ENCODE data around the gene COBLL1. TPM values are rescaled to one million over a fixed set of nuclear protein-coding genes. Genes with fewer than 3 reads are reported as not detected.

The COBLL1 gene, protein sequence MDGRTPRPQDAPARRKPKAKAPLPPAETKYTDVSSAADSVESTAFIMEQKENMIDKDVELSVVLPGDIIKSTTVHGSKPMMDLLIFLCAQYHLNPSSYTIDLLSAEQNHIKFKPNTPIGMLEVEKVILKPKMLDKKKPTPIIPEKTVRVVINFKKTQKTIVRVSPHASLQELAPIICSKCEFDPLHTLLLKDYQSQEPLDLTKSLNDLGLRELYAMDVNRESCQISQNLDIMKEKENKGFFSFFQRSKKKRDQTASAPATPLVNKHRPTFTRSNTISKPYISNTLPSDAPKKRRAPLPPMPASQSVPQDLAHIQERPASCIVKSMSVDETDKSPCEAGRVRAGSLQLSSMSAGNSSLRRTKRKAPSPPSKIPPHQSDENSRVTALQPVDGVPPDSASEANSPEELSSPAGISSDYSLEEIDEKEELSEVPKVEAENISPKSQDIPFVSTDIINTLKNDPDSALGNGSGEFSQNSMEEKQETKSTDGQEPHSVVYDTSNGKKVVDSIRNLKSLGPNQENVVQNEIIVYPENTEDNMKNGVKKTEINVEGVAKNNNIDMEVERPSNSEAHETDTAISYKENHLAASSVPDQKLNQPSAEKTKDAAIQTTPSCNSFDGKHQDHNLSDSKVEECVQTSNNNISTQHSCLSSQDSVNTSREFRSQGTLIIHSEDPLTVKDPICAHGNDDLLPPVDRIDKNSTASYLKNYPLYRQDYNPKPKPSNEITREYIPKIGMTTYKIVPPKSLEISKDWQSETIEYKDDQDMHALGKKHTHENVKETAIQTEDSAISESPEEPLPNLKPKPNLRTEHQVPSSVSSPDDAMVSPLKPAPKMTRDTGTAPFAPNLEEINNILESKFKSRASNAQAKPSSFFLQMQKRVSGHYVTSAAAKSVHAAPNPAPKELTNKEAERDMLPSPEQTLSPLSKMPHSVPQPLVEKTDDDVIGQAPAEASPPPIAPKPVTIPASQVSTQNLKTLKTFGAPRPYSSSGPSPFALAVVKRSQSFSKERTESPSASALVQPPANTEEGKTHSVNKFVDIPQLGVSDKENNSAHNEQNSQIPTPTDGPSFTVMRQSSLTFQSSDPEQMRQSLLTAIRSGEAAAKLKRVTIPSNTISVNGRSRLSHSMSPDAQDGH
- total RNA-seq (ENCODE audit: low replicate concordance): 1.0 and 4.3 TPM in 2 replicates

DNA sequence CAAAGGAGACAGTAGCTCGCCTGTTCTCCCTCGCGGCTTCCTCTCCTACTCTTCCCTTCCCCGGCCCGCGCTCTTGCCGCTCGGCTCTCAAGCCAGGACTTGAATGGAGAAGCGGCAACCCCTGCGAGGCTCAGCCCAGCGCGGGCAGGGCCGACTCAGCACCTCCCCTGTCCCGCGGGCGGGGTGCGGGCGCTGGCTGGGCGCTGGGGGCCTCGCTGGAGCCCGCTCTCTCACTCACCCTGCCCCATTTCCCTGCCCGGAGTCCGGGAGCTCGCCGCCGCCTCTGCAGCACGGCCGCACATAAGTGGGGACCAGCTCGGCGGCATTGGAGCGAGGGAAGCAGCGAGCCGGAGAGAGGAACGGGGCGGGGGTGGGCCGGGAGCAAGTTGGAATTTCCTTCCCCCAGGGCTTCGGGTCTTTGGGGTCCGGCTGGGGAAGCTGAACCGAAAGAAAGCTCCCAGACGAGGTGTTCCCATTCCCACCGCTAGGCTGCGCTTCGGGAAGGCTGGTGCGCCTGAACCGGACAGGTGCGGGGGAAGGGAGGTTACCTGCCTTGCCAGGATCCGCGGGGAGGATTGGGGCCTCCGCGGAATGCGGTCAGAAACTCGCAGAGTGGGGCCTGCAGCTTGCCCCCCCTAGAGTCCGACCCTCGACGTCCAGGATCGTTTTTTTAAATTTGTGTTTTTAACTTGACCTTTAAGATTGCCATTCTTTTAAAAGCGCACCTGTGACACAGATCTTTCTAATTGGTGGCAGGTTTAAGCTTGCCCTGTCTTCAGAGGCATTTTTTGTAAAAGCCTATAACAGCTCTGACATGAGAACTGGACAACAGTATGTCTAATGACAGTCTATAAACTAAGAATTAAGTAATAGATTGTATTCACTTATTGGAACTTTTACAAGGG, at the start of gene COBLL1:
Gene COBLL1 (minus strand): TSS at position 105 of the 905 bp plus-strand sequence. CDS start 627 bp downstream, outside the sequence.
- peaks cover 6% of the 10 kb centered on the region for H3K4me1 ChIP-seq
- H3K4me3 ChIP-seq: peak within 1 kb of the TSS; percentile 91
- Mint-ChIP-seq H3K27ac (no peak within 1 kb of the TSS), H3K4me3 (peak within 1 kb of the TSS; percentile 90), H3K36me3 (no peaks in the 10 kb centered on the region), H3K27me3 (ENCODE audit: insufficient read depth, low read depth) (peaks cover 9% of the 10 kb centered on the region), H3K9me3 (no peaks in the 10 kb centered on the region), H3K4me1 (peaks cover 12% of the 10 kb centered on the region)
- no peaks in the 10 kb centered on the region for H3K79me2 ChIP-seq (ENCODE audit: low read depth)
- peak within 1 kb of the TSS; percentile 35 for H3K27ac ChIP-seq
- H3K27me3 ChIP-seq: peaks cover 40% of the 10 kb centered on the region
- peak within 1 kb of the TSS; percentile 99 for H3K4me2 ChIP-seq
- peak; percentile 89 for DNase-seq (ENCODE audit: low spot score)
- peaks cover 10% of the 10 kb centered on the region for H3F3A ChIP-seq (ENCODE audit: low read depth)
- no peaks in the 10 kb centered on the region for H3K9me3 ChIP-seq (ENCODE audit: low read depth)
- H3K9ac ChIP-seq: no peak within 1 kb of the TSS
- H2AFZ ChIP-seq (replicated peaks): peak within 1 kb of the TSS; percentile 98
- no peaks in the 10 kb centered on the region for H4K20me1 ChIP-seq (ENCODE audit: low read depth)
- no peaks in the 10 kb centered on the region for H3K36me3 ChIP-seq
- TF ChIP-seq EZH2phosphoT487 (IDR thresholded peaks at IDR 0.05) (no peak), CTCF (IDR thresholded peaks at IDR 0.05) (peak; percentile 77)

GRCh38 chr2:164890544-164890943, 48.9 kb upstream of the COBLL1 start:
- H3K27ac ChIP-seq: no peak overlapping the region
- Mint-ChIP-seq H3K27me3 (ENCODE audit: insufficient read depth, low read depth) (no peaks in the 10 kb centered on the region), H3K27ac (no peak overlapping the region), H3K4me3 (no peak overlapping the region), H3K4me1 (no peaks in the 10 kb centered on the region), H3K36me3 (no peaks in the 10 kb centered on the region), H3K9me3 (no peaks in the 10 kb centered on the region)
- TF ChIP-seq EZH2phosphoT487 (IDR thresholded peaks at IDR 0.05): no peak
- TF ChIP-seq EZH2 (IDR thresholded peaks at IDR 0.05): no peak
- TF ChIP-seq CTCF (IDR thresholded peaks at IDR 0.05): no peak
- no peak overlapping the region for H3K4me3 ChIP-seq
- no peaks in the 10 kb centered on the region for H3K79me2 ChIP-seq (ENCODE audit: low read depth)
- no peaks in the 10 kb centered on the region for H3F3A ChIP-seq (ENCODE audit: low read depth)
- H3K36me3 ChIP-seq: no peaks in the 10 kb centered on the region
- no peak overlapping the region for H3K4me2 ChIP-seq
- H4K20me1 ChIP-seq (ENCODE audit: low read depth): no peaks in the 10 kb centered on the region
- no peaks in the 10 kb centered on the region for H3K27me3 ChIP-seq
- H3K9me3 ChIP-seq (ENCODE audit: low read depth): no peaks in the 10 kb centered on the region
- no peak overlapping the region for H3K9ac ChIP-seq
- no peak for DNase-seq (ENCODE audit: low spot score)
- H2AFZ ChIP-seq (replicated peaks): no peak overlapping the region
- H3K4me1 ChIP-seq: peaks cover 10% of the 10 kb centered on the region

DNA sequence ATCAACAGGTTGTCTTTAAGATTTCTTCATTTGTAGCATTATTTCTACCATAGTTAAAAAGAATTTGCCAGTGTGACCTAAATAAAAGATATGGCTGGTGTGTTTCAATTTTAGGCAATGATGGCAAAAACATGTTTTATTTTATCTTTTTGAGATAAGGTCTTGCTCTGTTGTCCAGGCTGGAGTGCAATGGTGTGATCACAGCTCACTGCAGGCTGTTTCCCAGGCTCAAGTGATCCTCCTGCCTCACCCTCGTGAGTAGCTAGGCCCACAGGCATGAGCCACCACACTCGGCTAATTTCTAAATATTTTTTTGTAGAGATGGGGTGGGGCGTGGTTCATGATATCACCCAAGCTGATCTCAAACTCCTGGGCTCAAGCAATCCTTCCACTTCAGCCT, 47.0 kb upstream of the COBLL1 start:
- H2AFZ ChIP-seq (replicated peaks): no peak overlapping the region
- H3K36me3 ChIP-seq: no peaks in the 10 kb centered on the region
- no peaks in the 10 kb centered on the region for H3K9me3 ChIP-seq (ENCODE audit: low read depth)
- H3K27me3 ChIP-seq: no peaks in the 10 kb centered on the region
- H3K79me2 ChIP-seq (ENCODE audit: low read depth): no peaks in the 10 kb centered on the region
- no peak overlapping the region for H3K27ac ChIP-seq
- no peaks in the 10 kb centered on the region for H4K20me1 ChIP-seq (ENCODE audit: low read depth)
- H3K4me3 ChIP-seq: no peak overlapping the region
- no peak overlapping the region for H3K9ac ChIP-seq
- Mint-ChIP-seq H3K9me3 (no peaks in the 10 kb centered on the region), H3K36me3 (no peaks in the 10 kb centered on the region), H3K4me1 (no peaks in the 10 kb centered on the region), H3K27me3 (ENCODE audit: insufficient read depth, low read depth) (no peaks in the 10 kb centered on the region), H3K4me3 (no peak overlapping the region), H3K27ac (no peak overlapping the region)
- DNase-seq (ENCODE audit: low spot score): no peak
- H3K4me2 ChIP-seq: no peak overlapping the region
- peaks cover 10% of the 10 kb centered on the region for H3K4me1 ChIP-seq
- no peaks in the 10 kb centered on the region for H3F3A ChIP-seq (ENCODE audit: low read depth)
- TF ChIP-seq EZH2 (IDR thresholded peaks at IDR 0.05) (no peak), EZH2phosphoT487 (IDR thresholded peaks at IDR 0.05) (no peak), CTCF (IDR thresholded peaks at IDR 0.05) (no peak)

Data from neural progenitor cell (in vitro differentiated cells).